AG20443 (cell line): ENCODE measurements around the gene GPR146.

Experiments
- DNase-seq: peaks from one replicate; pipeline ENCODE4 v3.0.0; 2012; ENCODE audit warnings: low spot score, mixed read lengths

The GPR146 gene

GRCh38 chr7:1011297-1012003, 32.9 kb upstream of the GPR146 start:
- DNase-seq: no peak

- no peak for DNase-seq
Measured at GRCh38 chr7:1012004-1012715, 32.2 kb upstream of the GPR146 start.

GRCh38 chr7:1012716-1013095, 31.6 kb upstream of the GPR146 start:
- DNase-seq: no peak

- no peak for DNase-seq
Measured at GRCh38 chr7:1013581-1013980, 30.8 kb upstream of the GPR146 start.

GRCh38 chr7:1014681-1015080, 29.7 kb upstream of the GPR146 start:
- no peak for DNase-seq

- no peak for DNase-seq
Measured at GRCh38 chr7:1015196-1016121, 28.9 kb upstream of the GPR146 start.

- DNase-seq: no peak
Measured at GRCh38 chr7:1016577-1017531, 27.5 kb upstream of the GPR146 start.

- no peak for DNase-seq
Measured at GRCh38 chr7:1017586-1018333, 26.6 kb upstream of the GPR146 start.

GRCh38 chr7:1018334-1018695, 26.0 kb upstream of the GPR146 start:
- DNase-seq: no peak

- DNase-seq: no peak
Measured at GRCh38 chr7:1019255-1019785, 25.0 kb upstream of the GPR146 start.

GRCh38 chr7:1019789-1020610, 24.3 kb upstream of the GPR146 start:
- no peak for DNase-seq

GRCh38 chr7:1020849-1021251, 23.5 kb upstream of the GPR146 start:
- DNase-seq: no peak

- no peak for DNase-seq
Measured at GRCh38 chr7:1021366-1021765, 23.0 kb upstream of the GPR146 start.

- no peak for DNase-seq
Measured at GRCh38 chr7:1021931-1022330, 22.4 kb upstream of the GPR146 start.

GRCh38 chr7:1022356-1022755, 22.0 kb upstream of the GPR146 start:
- no peak for DNase-seq

- no peak for DNase-seq
Measured at GRCh38 chr7:1022801-1023465, 21.4 kb upstream of the GPR146 start.

- no peak for DNase-seq
Measured at GRCh38 chr7:1024331-1024841, 20.0 kb upstream of the GPR146 start.

- DNase-seq: no peak
Measured at GRCh38 chr7:1024876-1025742, 19.2 kb upstream of the GPR146 start.
